HEK293T (cell line): ENCODE data around the gene EDC3.
A peak's percentile ranks its signal among the peaks of the same experiment; 100 is the strongest.

Experiments
- CTCF ChIA-PET: fragments of 350-600 bp; formaldehyde crosslinking; extraction: SDS; loops from one replicate; lab custom pipeline; 2021; ENCODE audit warnings: antibody characterized with exemption, inconsistent platforms; lab: Yijun Ruan, JAX
- POLR2A ChIA-PET: fragments of 350-600 bp; formaldehyde crosslinking; extraction: SDS; loops from one replicate; lab custom pipeline; 2020; ENCODE audit warnings: antibody characterized with exemption, inconsistent platforms; lab: Yijun Ruan, JAX
- DNase-seq: peaks from one replicate; pipeline ENCODE4 v3.0.0; 2012; ENCODE audit warnings: mixed read lengths; ENCODE audit errors: extremely low spot score
- ARNT ChIP-seq: fragments of 450-650 bp; IDR thresholded peaks from 2 replicates; pipeline ENCODE4 v1.6.1; 2017; ENCODE audit warnings: mild to moderate bottlenecking
- BHLHE40 ChIP-seq: fragments of 450-650 bp; IDR thresholded peaks from 2 replicates; pipeline ENCODE4 v1.6.1; 2016; ENCODE audit warnings: mild to moderate bottlenecking, moderate library complexity, borderline replicate concordance
- CTBP1 ChIP-seq: fragments of 450-650 bp; IDR thresholded peaks from 2 replicates; pipeline ENCODE4 v1.6.1; 2016; ENCODE audit warnings: borderline replicate concordance
- ELF4 ChIP-seq: fragments of 450-650 bp; IDR thresholded peaks from 2 replicates; pipeline ENCODE4 v1.6.1; 2017; ENCODE audit warnings: antibody characterized with exemption
- FOXA1 ChIP-seq: fragments of 450-650 bp; IDR thresholded peaks from 2 replicates; pipeline ENCODE4 v1.6.1; 2016; ENCODE audit warnings: mild to moderate bottlenecking
- FOXK2 ChIP-seq: fragments of 450-650 bp; IDR thresholded peaks from 2 replicates; pipeline ENCODE4 v1.6.1; 2016; ENCODE audit warnings: mild to moderate bottlenecking
- FOXM1 ChIP-seq: fragments of 450-650 bp; IDR thresholded peaks from 2 replicates; pipeline ENCODE4 v1.6.1; 2017; ENCODE audit warnings: mild to moderate bottlenecking, borderline replicate concordance
- HDGF ChIP-seq: fragments of 450-650 bp; IDR thresholded peaks from 2 replicates; pipeline ENCODE4 v1.6.1; 2017; ENCODE audit warnings: antibody characterized with exemption, borderline replicate concordance
- L3MBTL2 ChIP-seq: fragments of 450-650 bp; conservative IDR thresholded peaks from 2 replicates; pipeline ENCODE4 v1.6.1; 2016; ENCODE audit warnings: mild to moderate bottlenecking
- LEF1 ChIP-seq: fragments of 450-650 bp; IDR thresholded peaks from 2 replicates; pipeline ENCODE4 v1.6.1; 2017; ENCODE audit warnings: mild to moderate bottlenecking, borderline replicate concordance
- NFRKB ChIP-seq: fragments of 450-650 bp; IDR thresholded peaks from 2 replicates; pipeline ENCODE4 v1.6.1; 2016; ENCODE audit warnings: mild to moderate bottlenecking, moderate library complexity
- SP1 ChIP-seq: fragments of 450-650 bp; IDR thresholded peaks from 2 replicates; pipeline ENCODE4 v1.6.1; 2017
- SUZ12 ChIP-seq: fragments of 450-650 bp; IDR thresholded peaks from 2 replicates; pipeline ENCODE4 v1.6.1; 2016; ENCODE audit warnings: mild to moderate bottlenecking
- TARDBP ChIP-seq: fragments of 450-650 bp; IDR thresholded peaks from 2 replicates; pipeline ENCODE4 v1.6.1; 2016
- ZNF384 ChIP-seq: fragments of 450-650 bp; IDR thresholded peaks from 2 replicates; pipeline ENCODE4 v1.6.1; 2016
- TF ChIP-seq, protein P1 (sequence below): fragments of 450-650 bp; IDR thresholded peaks from 2 replicates; pipeline ENCODE4 v1.6.1; 2016

Gene EDC3

DNA sequence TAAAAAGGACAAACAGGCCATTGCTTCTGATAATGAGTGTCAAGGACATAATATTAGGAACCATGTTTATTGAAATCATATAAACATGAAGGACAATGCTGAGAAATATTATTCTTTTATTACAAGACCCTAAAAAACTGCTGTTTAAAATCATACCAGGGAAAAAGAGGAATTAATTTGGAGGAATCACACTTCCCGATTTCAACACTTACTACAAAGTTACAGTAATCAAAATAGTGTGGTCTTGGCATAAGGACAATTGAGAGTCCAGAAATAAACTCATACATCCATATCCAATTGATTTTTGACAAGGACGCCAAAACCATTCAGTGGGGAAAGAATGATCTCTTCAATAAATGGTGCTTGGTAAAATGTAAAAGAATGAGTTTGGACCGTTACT is 16.5 kb upstream of the EDC3 start:
- ChIA-PET POLR2A (no interaction called here), CTCF (interaction anchor here (0.6 kb wide), 1 partner anchor 87 kb away, joined by 3 read pairs; no protein-coding TSS in a partner anchor)
- TF ChIP-seq, protein P1, sequence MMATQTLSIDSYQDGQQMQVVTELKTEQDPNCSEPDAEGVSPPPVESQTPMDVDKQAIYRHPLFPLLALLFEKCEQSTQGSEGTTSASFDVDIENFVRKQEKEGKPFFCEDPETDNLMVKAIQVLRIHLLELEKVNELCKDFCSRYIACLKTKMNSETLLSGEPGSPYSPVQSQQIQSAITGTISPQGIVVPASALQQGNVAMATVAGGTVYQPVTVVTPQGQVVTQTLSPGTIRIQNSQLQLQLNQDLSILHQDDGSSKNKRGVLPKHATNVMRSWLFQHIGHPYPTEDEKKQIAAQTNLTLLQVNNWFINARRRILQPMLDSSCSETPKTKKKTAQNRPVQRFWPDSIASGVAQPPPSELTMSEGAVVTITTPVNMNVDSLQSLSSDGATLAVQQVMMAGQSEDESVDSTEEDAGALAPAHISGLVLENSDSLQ, result no peak
- no peak for TF ChIP-seq HDGF
- no peak for TF ChIP-seq ELF4
- no peak for TF ChIP-seq BHLHE40
- no peak for TF ChIP-seq CTBP1
- no peak for TF ChIP-seq SUZ12
- TF ChIP-seq ZNF384, result no peak
- no peak for TF ChIP-seq L3MBTL2
- no peak for TF ChIP-seq FOXK2
- TF ChIP-seq NFRKB, result no peak
- TF ChIP-seq LEF1, result no peak
- TF ChIP-seq TARDBP, result no peak
- TF ChIP-seq ARNT, result no peak
- TF ChIP-seq SP1, result no peak
- no peak for TF ChIP-seq FOXM1
- no peak for DNase-seq

DNA sequence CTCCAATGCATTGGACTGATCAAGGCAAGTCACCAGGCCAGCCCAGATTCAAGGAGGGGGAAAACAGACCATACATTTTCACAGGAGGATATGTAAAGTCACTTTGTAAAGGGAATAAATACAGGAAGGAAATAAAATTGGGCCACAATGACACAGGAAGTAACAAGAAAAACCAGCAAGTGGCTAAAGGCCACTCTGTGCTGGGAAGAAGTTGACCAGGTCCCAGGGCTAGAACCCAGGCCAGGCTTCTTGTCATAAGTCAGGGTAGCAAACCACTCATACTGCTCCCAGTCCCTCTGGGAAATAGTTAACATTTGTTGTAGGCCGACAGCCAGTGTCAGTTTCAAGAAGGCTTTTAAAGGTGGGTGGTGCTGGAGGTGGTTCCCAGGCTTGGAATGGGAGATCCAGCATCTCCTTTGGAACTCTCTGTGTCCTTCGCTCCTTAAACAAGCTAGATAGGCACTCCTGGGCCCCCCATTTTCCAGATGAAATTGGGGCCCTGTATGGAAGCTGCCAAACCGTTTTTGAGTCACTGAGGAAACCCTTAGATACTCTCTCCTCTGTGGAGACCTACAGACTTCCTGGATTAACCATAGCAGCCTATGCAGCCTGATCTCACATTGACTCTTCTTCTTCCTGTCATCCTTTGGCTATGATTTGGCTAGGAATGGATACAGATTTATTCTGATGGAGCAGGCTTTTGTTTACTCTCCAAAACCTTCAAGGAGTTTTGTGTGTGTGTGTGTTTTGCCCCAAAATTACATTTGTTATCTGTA is 14.7 kb upstream of the EDC3 start:
- CTCF ChIA-PET, result no interaction called here
- POLR2A ChIA-PET, result interaction anchor here (0.6 kb wide), 1 partner anchor 49 kb away, joined by 4 read pairs; no protein-coding TSS in a partner anchor
- DNase-seq, result no peak
- no peak for TF ChIP-seq TARDBP

DNA sequence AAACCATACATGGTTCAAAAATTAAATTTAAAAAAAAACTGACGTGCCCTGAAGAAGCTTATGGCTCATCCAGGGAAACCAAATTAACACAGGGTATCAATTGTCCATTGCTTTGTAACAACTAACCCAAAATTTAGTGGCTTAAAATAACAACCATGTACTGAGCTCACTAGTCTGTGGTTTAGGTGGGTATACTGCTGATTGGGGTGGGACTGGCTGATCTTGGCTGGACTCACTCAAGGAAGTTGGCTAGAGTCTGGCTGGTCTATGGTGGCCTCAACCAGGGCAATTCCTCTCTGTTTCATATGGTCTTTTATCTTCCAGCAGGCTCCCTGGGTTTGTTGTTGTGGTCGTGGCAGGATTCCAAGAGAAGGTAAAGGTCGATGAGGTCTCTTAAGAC is 14.1 kb upstream of the EDC3 start:
- DNase-seq, result no peak
- ChIA-PET POLR2A (interaction anchor here (0.6 kb wide), 1 partner anchor 50 kb away, joined by 4 read pairs; no protein-coding TSS in a partner anchor), CTCF (no interaction called here)
- TF ChIP-seq LEF1 (no peak), FOXK2 (no peak), TARDBP (no peak), FOXM1 (no peak), CTBP1 (no peak), BHLHE40 (no peak), ELF4 (no peak), NFRKB (no peak)

DNA sequence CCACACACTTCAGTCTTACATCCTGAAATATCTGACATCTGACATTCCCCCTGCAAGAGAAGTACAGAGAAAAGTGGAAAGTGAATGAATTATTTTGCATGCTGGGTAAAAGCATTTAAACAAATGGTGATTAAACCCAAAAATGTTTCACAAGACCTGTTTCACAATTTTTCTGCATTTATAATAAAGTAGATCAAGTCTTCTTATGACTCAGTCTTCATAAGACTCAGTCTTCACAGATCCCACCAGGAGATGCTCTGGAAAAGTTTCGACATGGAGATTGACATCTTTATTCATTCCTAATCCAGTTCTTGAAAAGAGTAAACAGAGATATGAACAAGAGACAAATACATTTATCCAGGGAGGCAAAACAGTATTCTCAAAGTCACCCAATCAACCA is 13.2 kb upstream of the EDC3 start:
- DNase-seq, result no peak
- POLR2A ChIA-PET, result no interaction called here
- TF ChIP-seq SUZ12 (no peak), HDGF (no peak), ARNT (no peak), TARDBP (no peak), LEF1 (no peak), FOXK2 (no peak), BHLHE40 (no peak), NFRKB (no peak), ELF4 (no peak)
- TF ChIP-seq, protein P1, result no peak
- CTCF ChIA-PET, result no interaction called here

DNA sequence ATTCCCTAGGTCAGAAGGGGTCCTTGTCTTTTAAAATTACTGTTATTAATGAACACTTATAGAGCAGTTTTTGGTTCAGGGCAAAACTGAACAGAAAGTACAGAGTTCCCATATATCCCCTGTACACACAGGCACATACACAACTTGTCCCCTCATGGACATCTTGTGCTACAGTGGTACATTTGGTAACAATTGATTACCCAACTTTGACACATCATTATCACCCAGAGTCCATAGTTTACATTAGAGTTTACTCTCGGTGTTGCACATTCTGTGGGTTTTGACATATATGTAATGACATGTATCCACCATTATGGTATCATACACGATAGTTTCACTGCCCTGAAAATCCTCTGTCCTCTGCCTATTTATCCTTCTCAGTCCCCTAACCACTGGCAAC is 984 bp upstream of the EDC3 start:
- CTCF ChIA-PET, result interaction anchor here (1.0 kb wide), 1 partner anchor 72 kb away, joined by 3 read pairs; no protein-coding TSS in a partner anchor

DNA sequence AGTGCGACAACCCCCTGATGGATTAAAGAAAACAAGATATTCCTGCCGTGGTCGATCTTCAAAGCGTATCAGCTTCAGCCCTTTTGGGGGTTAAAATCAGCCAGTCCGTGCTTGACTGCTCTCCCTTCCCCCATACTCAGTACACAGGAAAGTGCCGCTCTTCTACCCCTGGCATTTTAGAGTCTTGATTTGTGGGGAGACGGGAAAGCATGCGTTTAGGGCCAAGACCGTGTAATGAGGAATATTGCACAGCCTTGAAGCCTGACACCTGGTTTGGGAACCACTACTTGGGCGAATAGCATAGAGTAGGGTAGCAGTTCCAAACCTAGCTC is 540 bp upstream of the EDC3 start:
- ChIA-PET CTCF (interaction anchor here (1.0 kb wide), 1 partner anchor 72 kb away, joined by 3 read pairs; no protein-coding TSS in a partner anchor), POLR2A (interaction anchor here (0.7 to 2.2 kb wide), 17 partner anchors 10 to 235 kb away, joined by 3 to 21 read pairs (median 5); partner anchors contain the start of genes CLK3, CYP1A1 and UBL7)
- no peak for DNase-seq
- no peak for TF ChIP-seq NFRKB
- TF ChIP-seq L3MBTL2, result 0 out of 2 replicates have a peak, but pooled peaks have one; percentile 7
- TF ChIP-seq ARNT, result no peak
- TF ChIP-seq BHLHE40, result no peak

More for the DNA sequence above, 984 bp upstream of the EDC3 start:
- DNase-seq, result no peak
- TF ChIP-seq SP1 (no peak), FOXM1 (no peak), TARDBP (no peak), LEF1 (no peak), HDGF (no peak), FOXA1 (no peak)
- TF ChIP-seq, protein P1, result no peak
- POLR2A ChIA-PET, result interaction anchor here (0.7 to 2.2 kb wide), 16 partner anchors 10 to 236 kb away, joined by 3 to 21 read pairs (median 5); partner anchors contain the start of genes CLK3, CYP1A1 and UBL7

DNA sequence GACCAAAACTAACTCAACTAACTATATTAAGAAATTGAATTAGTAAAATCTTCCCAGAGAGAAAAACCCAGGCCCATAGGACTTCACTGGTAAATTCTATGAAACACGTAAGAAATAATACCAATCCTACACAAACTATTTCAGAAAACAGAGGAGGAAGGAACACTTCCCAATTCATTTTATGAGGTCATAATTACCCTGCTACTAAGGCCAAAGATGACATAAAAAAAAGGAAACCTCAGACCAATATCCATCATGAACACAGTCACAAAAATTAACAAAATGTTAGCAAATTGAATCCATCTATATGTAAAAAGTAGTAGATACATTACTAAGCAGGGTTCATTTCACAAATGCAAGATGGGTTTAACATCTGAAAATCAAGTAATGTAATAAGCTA is 3.5 kb downstream of the EDC3 start:
- no peak for TF ChIP-seq ELF4
- no peak for TF ChIP-seq ARNT
- TF ChIP-seq CTBP1, result no peak
- TF ChIP-seq L3MBTL2, result no peak
- TF ChIP-seq, protein P1, result no peak
- TF ChIP-seq FOXK2, result no peak
- TF ChIP-seq FOXA1, result no peak
- no peak for TF ChIP-seq FOXM1
- no peak for TF ChIP-seq ZNF384
- no peak for TF ChIP-seq HDGF
- TF ChIP-seq BHLHE40, result no peak
- TF ChIP-seq TARDBP, result no peak
- TF ChIP-seq SUZ12, result no peak
- no peak for TF ChIP-seq SP1
- TF ChIP-seq NFRKB, result no peak
- TF ChIP-seq LEF1, result no peak
- ChIA-PET CTCF (no interaction called here), POLR2A (no interaction called here)
- DNase-seq, result no peak
